HG02623 (cell line): ENCODE results near the gene TGFA.

Experiments used
- ATAC-seq: cut with Tn5 transposase; IDR thresholded peaks from one replicate; pipeline ENCODE4 v1.9.1; 2021; ENCODE audit warnings: moderate library complexity; ENCODE audit not compliant: unreplicated experiment

TGFA gene

DNA sequence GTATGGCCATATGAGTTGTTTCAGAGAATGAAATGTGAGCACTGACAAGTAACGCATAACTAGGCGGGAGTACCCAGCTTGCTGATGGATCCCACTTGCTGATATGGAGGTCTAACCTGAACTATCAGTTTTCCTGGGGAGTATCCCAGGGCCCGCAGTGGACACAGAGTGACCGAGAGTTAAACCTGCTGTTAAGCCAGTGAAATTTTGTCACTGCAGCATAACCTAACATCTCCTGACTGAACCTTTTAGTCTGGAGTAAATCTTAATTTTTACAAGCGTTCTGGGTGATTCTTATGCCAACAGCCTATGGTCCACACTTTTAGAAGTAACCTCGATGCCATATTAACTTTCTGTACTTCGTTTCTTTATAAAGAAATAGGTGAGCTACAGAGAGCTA is 54.4 kb downstream of the TGFA start:
- no peak for ATAC-seq

DNA sequence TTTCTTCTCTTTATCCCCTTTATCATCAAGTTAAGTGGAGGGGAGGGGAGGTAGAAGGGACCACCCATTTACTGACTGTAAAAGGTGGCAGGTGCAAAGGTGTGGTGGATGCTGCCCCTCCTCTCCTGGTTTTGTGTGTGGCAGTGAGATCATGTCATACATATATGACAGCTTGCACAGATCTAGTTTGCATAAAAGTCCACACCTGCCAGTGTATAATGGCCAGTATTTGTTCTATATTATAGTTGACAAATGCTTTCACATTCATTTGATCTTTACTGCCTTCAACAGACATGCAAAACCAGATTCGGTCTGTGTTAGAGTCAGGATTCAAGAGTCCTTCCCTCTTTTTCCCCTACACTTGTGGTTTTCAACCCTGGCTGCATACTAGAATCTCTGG is 55.1 kb downstream of the TGFA start:
- no peak for ATAC-seq

DNA sequence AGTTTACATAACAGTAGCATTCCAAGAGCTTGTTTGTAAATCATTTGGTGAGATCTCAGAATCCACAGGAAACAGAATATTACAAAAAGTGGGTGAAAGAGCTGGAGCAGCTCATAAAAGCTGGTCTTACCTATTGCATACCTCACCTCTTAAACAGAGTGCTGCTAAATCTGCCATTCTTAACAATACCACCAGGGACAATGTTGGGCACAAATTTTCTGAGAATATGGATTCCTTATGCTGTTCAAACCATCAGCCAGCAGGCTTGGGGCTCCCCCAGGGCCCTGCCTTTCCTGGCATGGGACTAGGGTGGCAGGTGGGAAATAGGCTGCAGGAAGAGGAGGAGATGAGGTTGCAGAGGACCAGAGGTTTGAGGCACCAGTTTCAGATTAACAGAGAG is 55.6 kb downstream of the TGFA start:
- ATAC-seq, result no peak

DNA sequence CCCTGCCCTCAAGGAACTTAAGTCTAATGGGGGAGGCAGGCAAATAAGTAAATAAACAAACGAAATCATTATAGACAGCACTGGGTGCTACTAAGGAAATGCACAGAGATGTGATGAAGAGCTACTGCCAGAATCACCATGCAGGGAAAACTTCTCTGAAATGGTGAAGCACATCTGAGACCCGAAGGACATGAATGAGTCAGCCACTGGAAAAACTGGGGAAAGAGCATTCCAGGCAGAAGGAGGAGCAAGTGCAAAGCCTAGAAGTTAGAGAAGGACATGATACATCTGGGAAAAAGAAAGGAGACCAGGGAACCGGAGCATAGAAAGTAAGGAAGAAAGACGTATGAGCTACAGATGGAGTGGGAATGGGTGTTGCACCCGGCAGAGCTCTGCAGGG is 56.8 kb downstream of the TGFA start:
- ATAC-seq, result no peak

DNA sequence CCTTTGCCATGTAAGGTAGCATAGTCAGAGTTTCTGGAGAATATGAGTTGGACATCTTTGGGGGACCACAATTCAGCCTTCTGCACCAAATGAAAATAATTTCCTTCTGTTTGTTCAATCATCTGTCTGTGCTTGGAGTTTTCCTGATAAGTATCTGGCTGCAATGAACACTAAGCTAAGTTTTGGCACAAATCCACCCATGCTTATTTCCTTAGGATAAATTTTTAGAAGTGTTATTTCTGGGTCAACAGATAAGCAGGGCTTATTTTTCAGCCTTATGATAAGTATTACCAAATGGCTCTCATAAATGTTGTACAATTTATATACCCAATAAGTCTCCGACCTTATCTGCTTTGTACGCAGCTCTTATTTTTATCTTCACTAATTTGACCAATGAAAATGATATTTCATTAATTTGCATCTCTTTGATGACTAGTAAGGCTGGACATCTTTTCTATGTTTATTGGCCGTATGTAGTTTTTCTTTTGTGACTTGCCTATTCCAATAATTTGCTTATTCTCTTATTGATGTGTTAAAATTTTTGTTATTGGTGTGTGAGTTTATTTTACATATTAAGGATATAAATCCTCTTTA is 59.2 kb downstream of the TGFA start:
- no peak for ATAC-seq

DNA sequence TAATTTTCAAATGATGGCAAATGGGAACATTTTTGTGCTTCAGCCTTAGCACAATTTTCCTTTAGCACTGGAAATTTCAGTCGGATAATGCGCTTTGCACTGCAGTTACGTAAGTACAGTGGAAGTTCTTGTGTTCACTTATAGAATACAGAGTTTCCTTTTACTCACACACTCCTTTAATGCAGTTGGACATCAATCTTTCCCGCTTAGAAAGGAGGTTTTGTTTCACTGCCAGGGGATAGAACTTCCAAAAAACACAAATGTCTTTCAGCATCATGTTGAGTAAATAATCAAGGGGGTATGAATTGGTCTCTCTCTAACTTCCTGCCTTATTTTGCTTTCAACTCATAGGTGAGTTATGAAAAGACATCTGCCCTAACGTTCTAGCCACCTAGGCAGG is 63.2 kb downstream of the TGFA start:
- ATAC-seq, result no peak

DNA sequence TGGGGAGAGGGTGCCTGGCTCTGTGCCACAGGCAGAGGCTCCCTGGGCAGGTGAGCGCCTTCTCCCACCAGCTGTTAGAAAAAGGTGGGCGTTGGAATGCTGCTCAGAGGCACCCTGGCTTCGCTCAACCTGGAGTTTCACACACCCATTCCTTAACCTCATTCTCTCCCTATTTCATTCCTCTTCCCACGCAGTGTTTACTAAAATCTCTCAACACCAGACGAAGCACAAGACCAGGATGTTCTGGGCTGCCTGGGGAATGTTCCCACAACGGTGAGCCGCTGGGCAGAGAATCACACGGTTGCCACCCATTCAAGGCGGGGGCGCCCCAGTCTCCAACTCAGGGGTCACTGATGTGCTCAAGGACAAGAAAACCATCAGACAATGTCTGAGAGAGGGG is 64.5 kb downstream of the TGFA start:
- no peak for ATAC-seq

DNA sequence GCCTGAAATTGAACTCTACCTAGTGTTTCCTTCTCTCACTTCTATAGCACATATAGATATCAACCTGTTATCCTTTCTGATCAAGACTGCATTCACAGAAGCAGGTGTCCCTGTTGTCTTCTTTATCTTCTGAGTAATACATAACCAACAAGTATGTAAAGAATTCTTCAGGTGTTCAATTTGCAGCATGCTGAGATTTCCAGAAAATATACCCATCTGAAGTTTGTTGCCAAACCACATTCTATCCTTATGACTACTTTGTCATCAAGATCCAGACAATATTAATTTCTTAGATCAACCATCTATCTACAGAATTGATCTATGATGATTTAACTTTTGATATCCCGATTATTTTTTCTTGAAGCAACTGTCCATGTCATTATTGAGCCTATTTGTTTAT is 69.5 kb downstream of the TGFA start:
- ATAC-seq, result no peak

DNA sequence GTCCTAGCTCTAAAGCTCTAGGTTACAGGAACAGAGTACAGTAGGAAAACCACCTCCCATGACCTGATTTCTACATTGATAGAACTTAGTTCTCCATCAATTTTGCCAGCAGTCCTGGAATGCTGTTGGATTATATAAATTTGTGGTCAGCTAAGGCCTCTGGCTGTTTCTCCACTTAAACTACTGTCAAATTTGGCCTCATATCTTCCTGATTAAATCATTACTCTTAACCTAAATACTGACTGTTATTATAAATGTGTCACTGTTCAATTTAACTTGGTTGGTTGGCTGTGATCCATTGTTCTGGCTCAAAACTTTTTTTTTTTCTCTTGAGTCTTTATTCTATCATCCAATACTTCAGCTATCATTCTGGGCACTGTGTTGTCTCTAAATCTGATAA is 71.2 kb downstream of the TGFA start:
- no peak for ATAC-seq

DNA sequence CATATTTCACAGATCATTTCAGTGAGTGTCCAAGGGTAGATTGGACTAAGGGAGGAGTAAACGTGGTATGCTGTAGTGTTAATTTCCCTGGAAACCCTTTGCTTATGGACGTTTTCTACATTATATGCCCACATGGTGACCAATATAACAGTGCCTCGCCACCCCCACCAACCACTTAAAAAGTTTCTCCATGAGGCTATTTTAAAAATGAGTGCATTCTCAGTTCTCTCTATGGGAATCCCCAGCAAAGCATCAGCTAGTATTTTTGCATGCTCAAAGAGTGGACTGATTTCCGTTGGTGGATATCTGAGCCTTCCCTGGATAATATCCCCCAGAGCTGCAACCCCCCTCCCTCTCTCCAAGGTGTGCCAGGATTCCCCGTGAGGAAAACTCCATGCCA is 73.2 kb downstream of the TGFA start:
- ATAC-seq, result peak; percentile 66

DNA sequence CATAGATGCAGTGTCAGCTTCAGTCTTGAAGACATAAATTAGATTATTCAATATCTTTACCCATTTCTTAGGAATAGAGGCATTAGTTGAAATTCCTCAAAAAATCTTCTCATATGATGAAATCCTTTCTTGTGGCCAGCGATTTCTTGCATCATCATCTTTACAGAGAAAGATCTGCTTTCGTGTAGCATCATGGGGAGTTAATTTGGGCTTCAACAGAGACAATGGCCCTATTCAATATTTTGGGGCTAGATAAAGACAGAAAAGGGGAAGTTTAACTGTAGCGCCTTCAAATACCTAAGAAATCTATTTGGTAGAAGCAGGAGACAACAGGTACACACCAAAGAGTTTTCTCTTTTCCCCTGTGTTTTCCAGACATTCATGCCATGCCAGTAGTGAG is 73.8 kb downstream of the TGFA start:
- no peak for ATAC-seq

DNA sequence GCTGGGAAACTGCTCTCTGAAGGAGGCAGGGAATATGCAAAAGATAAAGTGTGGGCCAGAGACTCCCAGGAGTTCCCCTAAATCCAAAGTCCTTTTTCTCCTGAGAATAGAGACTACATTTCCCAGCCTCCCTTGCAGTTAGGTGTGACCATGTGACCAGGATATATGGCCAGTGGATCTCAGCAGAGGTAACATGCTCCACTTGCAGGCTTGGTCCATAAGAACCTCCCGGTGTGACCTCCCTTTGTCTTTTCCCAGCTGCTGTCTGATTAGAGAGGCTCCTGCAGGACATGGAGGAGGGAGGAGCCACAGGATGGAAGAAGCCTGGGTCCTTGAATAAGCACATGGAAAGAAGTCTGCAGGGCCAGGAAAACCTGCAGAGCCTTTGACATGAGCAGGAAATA is 76.2 kb downstream of the TGFA start:
- no peak for ATAC-seq

DNA sequence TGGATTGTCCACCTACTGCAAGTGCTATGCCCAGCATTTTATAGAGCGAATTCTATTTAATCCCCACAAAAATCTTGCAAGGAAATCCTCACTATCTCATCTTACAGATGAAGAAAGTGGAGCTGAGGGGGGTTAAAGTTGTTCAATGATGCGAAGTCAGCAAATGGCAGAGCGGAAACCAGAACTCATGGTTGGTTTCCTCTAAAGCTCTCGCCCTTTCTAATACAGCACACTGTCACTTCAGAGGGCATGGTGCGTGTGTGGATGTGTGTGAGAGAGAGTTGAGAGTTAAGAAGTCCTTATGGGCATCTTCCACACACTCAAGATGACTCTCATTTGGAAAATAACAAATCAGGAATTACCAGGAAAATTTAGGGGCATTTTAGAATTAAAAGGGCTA is 78.4 kb downstream of the TGFA start:
- no peak for ATAC-seq

DNA sequence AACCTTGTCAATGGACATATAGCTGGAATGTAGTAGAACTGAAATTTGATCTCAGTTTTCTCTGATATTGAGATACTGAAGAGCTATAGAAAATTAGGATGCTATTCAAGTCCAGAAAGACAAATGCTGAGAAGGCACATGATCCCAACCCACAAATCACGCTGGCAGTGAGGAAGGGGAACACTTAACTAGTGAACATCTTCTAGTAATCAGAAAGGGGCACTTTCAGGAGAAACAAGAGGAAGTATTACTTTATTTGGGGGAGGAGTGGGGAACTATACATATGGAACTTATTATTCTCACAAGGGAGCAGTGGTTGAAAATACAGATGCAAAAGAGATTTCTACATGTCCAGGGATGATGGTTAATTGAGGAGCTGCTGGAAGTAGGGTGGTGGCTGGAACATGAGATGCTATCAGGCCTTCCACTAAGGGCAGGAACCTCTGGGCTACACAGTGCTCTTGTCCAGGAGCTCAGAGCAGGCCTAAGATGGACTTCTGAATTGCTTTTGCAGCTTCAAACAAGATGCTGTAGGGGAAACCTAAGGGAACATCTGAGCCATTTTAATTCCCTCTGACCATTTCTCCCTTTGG is 79.3 kb downstream of the TGFA start:
- no peak for ATAC-seq

DNA sequence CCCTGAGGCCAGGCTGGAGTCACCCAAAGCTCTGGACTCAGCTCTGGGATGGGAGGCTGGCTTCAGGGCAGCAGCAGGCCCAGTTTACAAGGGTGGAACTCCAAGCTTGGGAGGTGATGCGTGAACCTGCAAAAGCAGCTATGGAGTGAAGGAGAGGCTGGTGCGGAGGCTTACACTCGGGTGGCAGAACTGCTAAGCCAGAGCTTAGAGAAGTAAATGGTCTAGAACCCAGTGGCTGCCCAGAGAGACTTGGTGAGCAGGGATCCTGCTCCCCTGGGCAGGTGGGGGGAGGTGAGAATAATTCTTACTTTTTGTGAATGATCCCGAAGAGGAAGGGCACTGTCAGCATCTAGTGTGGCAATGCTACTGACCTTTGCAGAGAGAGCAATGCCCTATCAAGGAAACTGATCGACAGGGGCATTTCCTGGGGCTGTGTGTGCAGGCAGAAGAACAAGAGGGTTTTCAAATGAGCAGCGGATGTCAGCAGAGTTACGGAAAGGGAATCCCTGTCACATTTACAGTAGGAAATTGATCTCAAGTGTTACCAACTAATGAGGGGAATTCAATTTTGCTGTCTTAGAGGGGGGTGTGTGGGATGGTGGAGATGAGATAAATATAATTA is 80.4 kb downstream of the TGFA start:
- ATAC-seq, result no peak

DNA sequence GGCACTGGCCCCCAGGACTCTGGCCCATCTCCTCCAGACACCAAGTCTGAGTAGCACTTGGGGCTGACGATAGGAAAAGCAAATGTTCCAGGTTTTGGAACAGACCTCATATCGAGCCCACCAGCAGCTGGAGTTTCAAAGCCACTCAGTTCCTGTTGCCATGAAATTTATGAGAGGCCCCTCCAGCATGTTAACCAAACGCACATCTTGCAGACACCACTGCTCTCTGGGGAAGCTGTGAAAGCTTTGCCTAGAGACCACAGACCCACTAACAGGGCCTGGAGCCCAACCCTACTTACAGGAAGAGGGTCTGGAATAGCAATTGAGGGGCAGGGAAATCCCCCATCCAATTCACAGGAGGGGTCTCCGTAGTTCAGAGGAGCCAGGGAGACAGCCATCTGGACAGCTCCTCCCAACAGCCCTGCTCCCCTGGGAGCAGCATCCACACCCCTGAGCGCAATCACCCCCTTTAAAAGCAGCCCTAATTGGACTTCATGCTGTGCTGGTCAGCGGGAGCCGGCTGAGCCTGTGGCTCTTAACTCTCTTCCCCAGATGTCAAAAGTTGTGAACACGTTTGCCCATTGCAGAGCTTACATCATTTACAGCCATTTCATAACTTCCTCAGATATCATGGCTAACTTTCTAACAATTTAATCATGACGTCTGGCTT is 81.3 kb downstream of the TGFA start:
- no peak for ATAC-seq

DNA sequence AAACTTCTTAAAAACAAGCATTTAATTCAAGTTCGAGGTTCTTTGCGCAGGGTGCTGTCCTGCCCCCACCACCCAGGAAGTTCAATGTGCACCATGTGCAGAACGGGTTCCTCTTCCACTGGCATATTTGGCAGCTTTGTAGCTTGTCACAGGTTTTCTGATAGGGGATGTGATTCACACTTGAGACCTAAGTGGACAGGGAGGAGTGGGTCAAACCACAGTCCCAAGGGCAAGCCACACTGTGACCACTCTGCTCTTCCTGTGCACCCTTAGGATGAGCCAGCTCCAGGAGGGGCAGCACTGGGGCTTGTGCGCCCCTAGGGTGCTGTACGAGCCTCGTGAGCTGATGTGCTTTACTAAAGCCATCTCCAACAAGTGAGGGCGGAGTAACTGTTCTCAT is 82.5 kb downstream of the TGFA start:
- ATAC-seq, result no peak

DNA sequence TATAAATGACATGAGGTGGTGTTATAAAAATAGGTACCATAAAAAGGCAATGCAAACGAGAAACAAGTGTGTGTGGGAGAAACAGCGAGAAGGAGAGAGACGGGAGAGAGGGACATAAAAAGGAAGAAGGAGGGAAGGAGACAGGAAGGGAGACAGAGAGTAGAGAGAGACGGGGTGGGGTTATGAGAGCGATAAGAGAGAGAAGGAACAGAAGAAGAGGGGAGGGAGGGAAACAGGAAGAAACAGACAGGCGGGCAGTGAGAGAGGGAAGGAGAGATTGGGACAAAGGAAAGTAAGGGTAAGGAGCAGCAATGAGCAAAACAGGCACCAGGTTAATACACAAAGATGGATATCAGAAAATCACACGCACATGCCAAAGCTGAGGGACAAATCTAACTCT is 83.7 kb downstream of the TGFA start:
- no peak for ATAC-seq

DNA sequence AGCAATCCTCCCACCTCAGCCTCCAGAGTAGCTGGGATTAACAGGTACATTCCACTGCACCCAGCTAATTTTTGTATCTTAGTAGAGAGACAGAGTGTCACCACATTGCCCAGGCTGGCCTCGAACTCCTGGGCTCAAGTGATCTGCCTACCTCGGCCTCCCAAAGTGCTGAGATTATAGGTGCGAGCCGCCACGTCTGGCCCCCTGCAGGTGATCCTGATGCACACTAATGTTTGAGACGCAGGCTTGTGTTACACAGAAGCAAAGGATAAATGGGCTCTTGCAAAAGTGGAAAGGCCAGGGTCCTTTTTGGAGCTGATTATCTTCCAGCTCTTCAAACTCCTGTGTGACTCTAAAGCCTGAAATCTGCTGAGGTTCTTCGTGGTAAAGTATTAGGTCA is 84.2 kb downstream of the TGFA start:
- ATAC-seq, result no peak

DNA sequence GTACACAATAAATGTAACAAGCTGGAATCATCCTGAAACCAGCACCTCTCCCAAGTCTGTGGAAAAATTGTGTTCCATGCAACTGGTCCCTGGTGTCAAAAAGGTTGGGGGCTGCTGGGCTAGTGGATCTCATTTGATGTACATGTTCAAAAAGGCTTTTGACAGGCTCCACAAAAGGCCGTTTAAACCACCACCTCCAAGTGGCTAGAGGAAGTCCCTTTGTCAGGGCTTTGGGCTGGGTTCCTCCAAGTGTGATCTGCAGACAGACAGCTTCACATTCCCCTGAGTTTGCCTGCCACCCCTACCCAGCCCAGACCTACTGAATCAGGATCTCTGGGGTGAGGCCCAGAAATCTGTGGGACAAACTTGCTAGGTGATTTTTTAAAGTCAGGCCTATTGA is 84.7 kb downstream of the TGFA start:
- no peak for ATAC-seq

DNA sequence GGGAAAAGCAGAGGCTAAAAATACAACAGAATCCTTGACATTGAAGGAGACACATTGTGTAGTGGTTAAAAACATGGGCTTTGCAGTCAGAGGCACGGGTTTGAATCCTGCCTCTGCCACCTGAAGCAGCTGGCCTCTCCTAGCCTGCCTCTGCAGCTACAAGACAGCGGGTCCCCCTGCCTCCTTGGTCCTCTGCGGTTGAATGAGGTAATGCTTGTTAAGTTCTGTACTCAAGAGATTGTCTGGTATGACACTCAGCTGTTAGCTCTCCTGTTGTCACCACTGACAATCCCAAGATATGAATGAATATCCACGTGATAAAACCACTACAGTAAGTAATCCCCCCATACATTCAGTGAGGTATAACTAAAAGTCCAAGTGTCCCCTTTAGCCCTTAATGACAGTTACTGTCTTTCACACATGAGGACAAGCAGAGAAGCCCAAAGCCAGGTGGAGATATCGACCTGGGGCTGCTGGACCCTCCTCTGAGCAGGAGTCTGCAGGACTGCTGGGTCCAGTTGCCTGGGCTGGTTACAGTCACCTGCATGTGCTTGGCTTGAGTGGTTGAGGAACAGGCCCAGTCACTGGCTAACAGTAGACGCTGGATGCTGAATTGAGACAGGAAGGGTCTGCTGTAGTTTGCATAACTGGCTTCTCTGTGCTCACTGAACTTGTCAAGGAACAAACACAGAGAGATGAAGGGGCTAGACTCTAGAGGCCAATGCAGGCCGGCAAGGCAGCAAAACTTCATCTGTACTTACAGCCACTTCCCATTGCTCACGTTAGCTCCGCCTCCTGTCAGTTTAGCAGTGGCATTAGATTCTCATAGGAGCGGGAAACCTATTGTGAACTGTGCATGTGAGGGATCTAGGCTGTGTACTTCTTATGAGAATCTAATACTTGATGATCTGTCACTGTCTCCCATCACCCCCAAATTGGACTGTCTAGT is 85.5 kb downstream of the TGFA start:
- ATAC-seq, result no peak
